Thyroid gland (tissue), 4 donors: ENCODE measurements around the gene OR51A2. TPM values are rescaled to one million over a fixed set of nuclear protein-coding genes. Genes with fewer than 3 reads are reported as not detected.

Experiments used
- DNase-seq, 2 donors: peaks; one replicate each; pipeline ENCODE4 v3.0.0-alpha.2; 2019
- H3K27ac ChIP-seq, 3 donors: fragments of 200-600 bp; sonication (generic); 1 replicate in 2 of 3; 2 replicates in 1 of 3; pipeline ENCODE4 v1.5.1; 2016 to 2019; ENCODE audit warnings: mild to moderate bottlenecking in 1 of 3, moderate library complexity in 1 of 3
- H3K27me3 ChIP-seq: fragments of 200-600 bp; sonication (generic); one replicate; pipeline ENCODE4 v1.5.1; 2019
- H3K36me3 ChIP-seq, 2 donors: fragments of 200-600 bp; sonication (generic); one replicate each; pipeline ENCODE4 v1.5.1; 2016 to 2019
- H3K4me1 ChIP-seq, 2 donors: fragments of 200-600 bp; sonication (generic); one replicate each; pipeline ENCODE4 v1.5.1; 2017 to 2019
- H3K4me3 ChIP-seq, 3 donors: fragments of 200-600 bp; sonication (generic); replicated peaks in 1 of 3; 1 replicate in 2 of 3; 2 replicates in 1 of 3; pipeline ENCODE4 v1.5.1; 2016; ENCODE audit warnings: mild to moderate bottlenecking in 1 of 3
- H3K9me3 ChIP-seq: fragments of 200-600 bp; sonication (generic); one replicate; pipeline ENCODE4 v1.5.1; 2017
- CTCF ChIP-seq, 6 experiments: fragments of 200-600 bp in 3 of 6; fragments of 450-650 bp in 3 of 6; sonication (generic) in 3 of 6; IDR thresholded peaks; one replicate each; pipeline ENCODE4 v1.5.1; 2016 to 2019; ENCODE audit warnings: antibody characterized with exemption in 6 of 6, mild to moderate bottlenecking in 2 of 6, inconsistent platforms in 1 of 6, moderate library complexity in 1 of 6
- POLR2A ChIP-seq, 2 donors: fragments of 450-650 bp; IDR thresholded peaks; one replicate each; pipeline ENCODE4 v1.6.1; 2017; ENCODE audit warnings: antibody characterized with exemption in 2 of 2, mild to moderate bottlenecking in 2 of 2, moderate library complexity in 1 of 2
- WGBS, 2 donors: methylation state at CpG; one replicate each; pipeline ENCODE4 v1.1.5; 2017; 5-methylcytosine and 5-hydroxymethylcytosine counted together
- intact Hi-C: fragments of 100-400 bp; cut with DNase I; formaldehyde crosslinking; loops from one replicate; pipeline ENCODE4 v1.15.1; 2023
- total RNA-seq, 4 donors: library from RNA; depleted of rRNA; stranded (reverse); fragments of >200 nt; gene quantifications; one replicate each; pipeline ENCODE4 v1.2.3, GENCODE V29; 2016

OR51A2 gene
- total RNA-seq, 4 donors from 2014 or later, result not detected

GRCh38 chr11:4982678-4983077, 27.2 kb upstream of the OR51A2 start:
- Histone ChIP-seq H3K4me1 (peaks cover 0 to 5% of the 10 kb centered on the region in 2 donors), H3K4me3 (no peak overlapping the region), H3K9me3 (no peaks in the 10 kb centered on the region), H3K27me3 (no peaks in the 10 kb centered on the region), H3K27ac (no peak overlapping the region), H3K36me3 (no peaks in the 10 kb centered on the region)
- no peak for TF ChIP-seq CTCF (IDR thresholded peaks at IDR 0.05)
- TF ChIP-seq POLR2A (IDR thresholded peaks at IDR 0.05), result no peak
- intact Hi-C loops, result no loop called here
- WGBS, 2 donors, result 93 to 95% methylated on average over 3 of the region's 3 CpGs
- no peak for DNase-seq

- peaks cover 0 to 5% of the 10 kb centered on the region in 2 donors for H3K4me1 ChIP-seq
- intact Hi-C loops, result no loop called here
These were observed 23.5 kb upstream of the OR51A2 start for GRCh38 chr11:4979036-4979435.

GRCh38 chr11:4975436-4975835, 19.9 kb upstream of the OR51A2 start:
- no peak overlapping the region for H3K27ac ChIP-seq
- no peak for TF ChIP-seq POLR2A (IDR thresholded peaks at IDR 0.05)
- no peak for TF ChIP-seq CTCF (IDR thresholded peaks at IDR 0.05)
- intact Hi-C loops, result no loop called here
- H3K27me3 ChIP-seq, result no peaks in the 10 kb centered on the region
- 82 to 88% methylated on average over 5 of the region's 5 CpGs for WGBS, 2 donors
- no peaks in the 10 kb centered on the region for H3K4me1 ChIP-seq
- H3K36me3 ChIP-seq, result no peaks in the 10 kb centered on the region
- no peak overlapping the region for H3K4me3 ChIP-seq
- DNase-seq, result no peak
- no peaks in the 10 kb centered on the region for H3K9me3 ChIP-seq

More at GRCh38 chr11:4979036-4979435, 23.5 kb upstream of the OR51A2 start:
- 65 to 67% methylated on average over 3 of the region's 3 CpGs for WGBS, 2 donors
- no peaks in the 10 kb centered on the region for H3K9me3 ChIP-seq
- DNase-seq, result no peak
- H3K4me3 ChIP-seq, result no peak overlapping the region
- TF ChIP-seq CTCF (IDR thresholded peaks at IDR 0.05) (no peak), POLR2A (IDR thresholded peaks at IDR 0.05) (no peak)
- H3K27ac ChIP-seq, result no peak overlapping the region
- H3K36me3 ChIP-seq, result no peaks in the 10 kb centered on the region
- H3K27me3 ChIP-seq, result no peaks in the 10 kb centered on the region

- Histone ChIP-seq H3K9me3 (no peaks in the 10 kb centered on the region), H3K27me3 (no peaks in the 10 kb centered on the region), H3K4me1 (no peaks in the 10 kb centered on the region), H3K4me3 (no peak overlapping the region), H3K27ac (no peak overlapping the region), H3K36me3 (no peaks in the 10 kb centered on the region)
- no peak for TF ChIP-seq CTCF (IDR thresholded peaks at IDR 0.05)
- TF ChIP-seq POLR2A (IDR thresholded peaks at IDR 0.05), result no peak
- intact Hi-C loops, result no loop called here
- 45 to 49% methylated on average over 1 of the region's 1 CpG for WGBS, 2 donors
- no peak for DNase-seq
These were observed 7.3 kb upstream of the OR51A2 start for GRCh38 chr11:4962816-4963215.

- Histone ChIP-seq H3K9me3 (no peaks in the 10 kb centered on the region), H3K27ac (no peak overlapping the region), H3K36me3 (no peaks in the 10 kb centered on the region), H3K4me1 (no peaks in the 10 kb centered on the region), H3K27me3 (no peaks in the 10 kb centered on the region), H3K4me3 (no peak overlapping the region)
- intact Hi-C loops, result no loop called here
- DNase-seq, result no peak
- TF ChIP-seq CTCF (IDR thresholded peaks at IDR 0.05), result no peak
- no peak for TF ChIP-seq POLR2A (IDR thresholded peaks at IDR 0.05)
- WGBS, 2 donors, result 88 to 91% methylated on average over 3 of the region's 3 CpGs
These were observed 5.4 kb upstream of the OR51A2 start for GRCh38 chr11:4960877-4961276.
